NCI-H1436 treated with DMSO at 0.1 percent for 48 hours (cell line): ENCODE data around the gene VPS18.

Experiments used
- DNase-seq: peaks from one replicate; lab custom pipeline; 2025; lab: John Stamatoyannopoulos, UW

Gene VPS18

GRCh38 chr15:40921949-40922607 is 27.8 kb downstream of the VPS18 start:
- no peak for DNase-seq

DNA sequence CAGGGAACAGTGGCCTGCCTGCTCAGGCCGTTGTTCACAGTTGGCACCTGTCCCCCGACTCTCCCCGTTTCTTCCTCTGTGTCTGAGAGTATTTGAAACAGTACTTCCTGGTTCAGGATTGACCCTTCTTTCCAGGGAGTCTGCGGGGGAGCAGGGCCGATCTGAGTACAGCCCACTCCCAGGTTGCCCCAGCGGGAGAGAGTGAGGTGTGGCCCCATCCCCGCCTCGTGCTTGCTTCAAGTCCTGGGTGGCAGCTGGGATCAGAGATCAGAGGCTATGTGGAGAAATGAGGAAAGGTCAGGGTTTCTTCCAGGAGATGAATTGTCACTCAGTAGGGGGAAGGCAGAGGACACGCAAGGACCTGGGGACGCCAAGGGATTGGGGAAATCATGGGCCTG is 28.4 kb downstream of the VPS18 start:
- DNase-seq: no peak

GRCh38 chr15:40923551-40923950 is 29.3 kb downstream of the VPS18 start:
- DNase-seq: no peak

DNA sequence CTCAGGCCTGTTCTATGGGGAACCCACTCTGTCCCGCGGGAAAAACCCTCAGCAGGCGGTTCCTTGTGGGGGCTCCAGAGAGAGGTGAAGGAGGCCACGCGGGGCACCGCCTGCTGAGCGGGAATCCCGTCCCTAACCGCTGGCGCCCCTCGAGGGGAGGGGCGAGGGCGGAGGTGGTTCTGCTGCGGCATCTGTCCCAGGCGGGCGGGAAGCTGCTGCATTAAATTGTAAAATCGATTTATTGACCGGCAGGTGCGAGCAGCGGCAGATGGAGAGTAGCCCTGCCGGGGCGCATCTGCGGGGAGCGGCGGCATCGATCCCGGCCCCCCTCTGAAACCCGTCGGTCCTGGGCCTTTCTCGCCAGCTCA is 31.2 kb downstream of the VPS18 start:
- no peak for DNase-seq

- DNase-seq: no peak
Measured at GRCh38 chr15:40925863-40926658, 31.8 kb downstream of the VPS18 start.

DNA sequence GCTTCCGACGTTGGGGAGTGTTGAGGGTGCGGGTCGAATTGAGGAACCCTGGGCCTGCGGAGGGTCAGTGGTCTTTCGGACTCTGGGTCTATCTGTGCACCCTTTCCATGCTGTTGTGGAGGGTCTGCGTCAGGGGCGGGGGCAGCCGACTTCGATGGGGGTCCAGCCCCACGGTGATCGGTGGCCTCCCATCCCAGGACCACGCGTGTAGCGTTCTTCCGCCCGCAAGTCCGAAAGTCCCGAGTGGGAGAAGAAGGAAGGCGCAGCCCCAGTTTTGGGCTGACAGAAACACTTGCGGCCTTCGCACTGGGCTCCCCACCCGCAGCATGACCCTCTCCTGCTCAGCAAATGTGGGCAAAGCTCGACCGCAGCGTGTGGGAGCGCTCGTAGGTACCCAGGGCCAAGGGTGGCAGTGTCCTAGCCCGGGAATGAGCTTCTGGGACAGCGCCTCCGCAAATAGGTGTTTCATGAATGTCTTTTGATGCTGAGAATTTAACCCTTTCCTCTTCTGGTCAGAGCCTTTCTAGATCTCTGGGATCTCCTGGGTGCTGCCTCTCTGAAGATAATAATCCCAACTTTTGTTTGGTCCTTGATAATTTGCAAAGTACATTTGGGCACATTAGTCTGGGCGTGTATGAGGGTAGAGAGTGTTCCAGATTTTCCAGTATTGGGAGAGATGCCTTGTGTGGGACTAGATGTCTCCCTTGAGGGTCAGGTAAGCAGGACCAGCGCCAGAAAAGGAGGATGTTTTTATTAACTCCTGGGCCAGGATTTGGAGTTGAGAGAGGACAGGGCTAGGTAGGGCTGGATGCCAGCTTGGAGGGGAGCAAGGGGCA is 32.6 kb downstream of the VPS18 start:
- no peak for DNase-seq

- no peak for DNase-seq
Measured at GRCh38 chr15:40927495-40927872, 33.2 kb downstream of the VPS18 start.

DNA sequence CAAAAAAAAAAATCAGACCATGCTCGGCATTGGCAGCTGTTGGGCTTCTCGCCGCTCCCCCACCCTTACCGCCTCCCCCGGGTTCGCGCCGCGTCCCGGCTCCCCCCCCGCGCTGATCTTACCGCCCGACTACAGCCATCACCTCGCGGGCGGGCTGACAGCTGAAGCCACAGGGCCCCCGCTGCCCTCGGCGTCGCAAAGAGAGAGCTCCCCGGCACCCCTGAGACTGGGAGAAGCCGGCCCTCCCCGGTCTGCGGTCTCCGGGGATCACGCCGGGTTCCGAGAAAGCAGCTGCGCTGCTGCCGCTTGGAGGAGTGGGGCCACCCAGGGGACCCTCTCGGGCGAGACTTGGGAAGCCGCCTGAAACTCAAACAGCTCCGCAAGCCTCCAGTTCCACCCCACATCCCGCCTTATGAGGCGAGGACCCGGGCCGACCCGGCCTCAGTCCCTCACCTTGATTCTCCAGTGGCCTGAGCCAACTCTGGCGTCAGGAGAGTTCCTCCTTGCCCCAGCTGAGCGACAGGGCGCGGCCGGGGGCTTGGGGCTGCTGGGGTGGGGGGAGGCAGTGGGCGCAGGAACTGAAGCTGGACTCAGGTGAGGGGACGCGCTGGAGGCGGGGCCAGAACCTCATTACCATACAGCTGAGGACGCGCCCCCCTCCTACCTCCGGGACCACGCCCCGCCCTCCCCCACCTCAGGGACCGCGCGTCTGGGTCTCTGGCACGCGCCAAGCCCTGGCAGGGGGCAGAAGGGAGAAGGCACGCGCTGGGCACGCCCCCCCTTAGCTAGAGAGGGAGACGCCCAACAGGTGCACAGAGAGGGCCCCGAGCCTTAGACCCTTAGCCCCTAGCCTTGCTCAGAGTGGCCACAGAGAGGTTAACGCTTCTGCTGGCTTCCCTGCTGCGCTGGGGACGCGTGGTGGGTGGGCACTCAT is 33.9 kb downstream of the VPS18 start:
- no peak for DNase-seq

- DNase-seq: peak; percentile 65
Measured at GRCh38 chr15:40928821-40929659, 34.8 kb downstream of the VPS18 start, which contains the start of gene DLL4. TSS of gene DLL4 (plus strand) at chr15:40929340. CDS start at chr15:40929669, 329 bp downstream.

GRCh38 chr15:40929660-40930429 is 35.6 kb downstream of the VPS18 start:
- no peak for DNase-seq

GRCh38 chr15:40930430-40931299 is 36.4 kb downstream of the VPS18 start:
- no peak for DNase-seq

- DNase-seq: no peak
Measured at GRCh38 chr15:40931300-40932142, 37.3 kb downstream of the VPS18 start.

DNA sequence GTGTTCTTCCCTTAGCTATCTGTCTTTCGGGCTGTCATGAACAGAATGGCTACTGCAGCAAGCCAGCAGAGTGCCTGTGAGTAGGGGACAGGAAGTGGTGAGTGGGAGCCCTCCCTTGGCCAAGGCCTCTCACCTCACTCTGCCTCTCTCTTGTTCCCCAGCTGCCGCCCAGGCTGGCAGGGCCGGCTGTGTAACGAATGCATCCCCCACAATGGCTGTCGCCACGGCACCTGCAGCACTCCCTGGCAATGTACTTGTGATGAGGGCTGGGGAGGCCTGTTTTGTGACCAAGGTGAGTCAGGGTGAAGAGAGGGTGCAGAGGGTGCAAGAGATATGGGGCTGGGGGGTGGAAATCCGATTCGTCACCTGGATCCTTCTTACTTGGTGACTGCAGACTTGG is 37.9 kb downstream of the VPS18 start:
- DNase-seq: no peak

- no peak for DNase-seq
Measured at GRCh38 chr15:40932649-40933516, 38.6 kb downstream of the VPS18 start.

GRCh38 chr15:40933517-40933902 is 39.3 kb downstream of the VPS18 start:
- no peak for DNase-seq

DNA sequence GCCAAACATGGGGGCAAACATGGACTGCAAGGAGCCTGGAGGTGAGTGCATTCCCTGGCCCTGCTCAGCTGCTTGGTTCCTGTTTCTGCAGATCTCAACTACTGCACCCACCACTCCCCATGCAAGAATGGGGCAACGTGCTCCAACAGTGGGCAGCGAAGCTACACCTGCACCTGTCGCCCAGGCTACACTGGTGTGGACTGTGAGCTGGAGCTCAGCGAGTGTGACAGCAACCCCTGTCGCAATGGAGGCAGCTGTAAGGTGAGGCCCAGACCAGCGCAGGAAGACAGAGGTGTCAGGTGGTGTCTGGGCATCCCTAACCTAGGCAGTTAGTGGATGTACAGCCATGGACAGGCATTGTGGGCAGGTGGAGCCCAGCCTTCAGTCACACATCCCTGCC is 40.2 kb downstream of the VPS18 start:
- no peak for DNase-seq

- DNase-seq: no peak
Measured at GRCh38 chr15:40936234-40936708, 42.0 kb downstream of the VPS18 start.
